ENCODE measurements around the gene GALNTL6. TPM values are rescaled to one million over a fixed set of nuclear protein-coding genes. Genes with fewer than 3 reads are reported as not detected.

Gene GALNTL6
- total and polyA plus RNA-seq, 2 experiments from 2014 or later: 0.38 to 0.40 TPM

DNA sequence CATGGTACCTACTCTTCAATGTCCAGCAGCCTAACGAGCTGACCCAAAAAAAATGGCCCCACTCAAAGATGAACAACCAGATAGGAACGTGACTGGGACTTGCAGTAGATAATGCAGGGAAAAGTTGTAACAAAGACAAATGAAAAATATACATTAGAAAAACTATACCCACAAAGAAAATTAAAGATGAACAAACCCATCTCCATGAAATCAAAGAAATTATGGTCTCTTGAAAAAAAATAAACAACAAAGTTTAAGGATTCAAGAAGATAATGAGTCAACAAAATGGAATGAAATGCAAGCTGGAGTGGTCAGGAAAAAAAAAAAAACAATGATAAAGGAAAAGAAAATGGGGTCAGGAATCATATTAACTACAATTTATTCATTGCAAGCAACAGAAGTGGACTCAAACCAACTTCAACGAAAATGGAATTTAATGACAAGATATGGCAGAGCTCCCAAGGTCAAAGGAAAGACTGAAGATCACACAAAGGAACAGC, 1045.6 kb downstream of the GALNTL6 start:
- no peaks in the 10 kb centered on the region for H3K4me1 ChIP-seq (ENCODE audit: insufficient read depth)
- Mint-ChIP-seq H3K27me3 (ENCODE audit: insufficient read depth, low read depth, poor library complexity) (no peaks in the 10 kb centered on the region), H3K4me1 (no peaks in the 10 kb centered on the region), H3K27ac (no peak overlapping the region), H3K9me3 (peaks cover 21% of the 10 kb centered on the region), H3K4me3 (no peak overlapping the region), H3K36me3 (ENCODE audit: low read depth) (peaks cover 8% of the 10 kb centered on the region)
- H4K20me1 ChIP-seq (replicated peaks; ENCODE audit: insufficient read depth): no peaks in the 10 kb centered on the region
- H3K27me3 ChIP-seq (ENCODE audit: insufficient read depth): no peaks in the 10 kb centered on the region
- no peak overlapping the region for H3K27ac ChIP-seq (ENCODE audit: low read depth)
- H3K9me2 ChIP-seq (ENCODE audit: insufficient read depth): 0 out of 2 replicates have a peak, but pooled peaks cover 4% of the 10 kb centered on the region
- no peak overlapping the region for H3K4me3 ChIP-seq
- TF ChIP-seq, protein P1, sequence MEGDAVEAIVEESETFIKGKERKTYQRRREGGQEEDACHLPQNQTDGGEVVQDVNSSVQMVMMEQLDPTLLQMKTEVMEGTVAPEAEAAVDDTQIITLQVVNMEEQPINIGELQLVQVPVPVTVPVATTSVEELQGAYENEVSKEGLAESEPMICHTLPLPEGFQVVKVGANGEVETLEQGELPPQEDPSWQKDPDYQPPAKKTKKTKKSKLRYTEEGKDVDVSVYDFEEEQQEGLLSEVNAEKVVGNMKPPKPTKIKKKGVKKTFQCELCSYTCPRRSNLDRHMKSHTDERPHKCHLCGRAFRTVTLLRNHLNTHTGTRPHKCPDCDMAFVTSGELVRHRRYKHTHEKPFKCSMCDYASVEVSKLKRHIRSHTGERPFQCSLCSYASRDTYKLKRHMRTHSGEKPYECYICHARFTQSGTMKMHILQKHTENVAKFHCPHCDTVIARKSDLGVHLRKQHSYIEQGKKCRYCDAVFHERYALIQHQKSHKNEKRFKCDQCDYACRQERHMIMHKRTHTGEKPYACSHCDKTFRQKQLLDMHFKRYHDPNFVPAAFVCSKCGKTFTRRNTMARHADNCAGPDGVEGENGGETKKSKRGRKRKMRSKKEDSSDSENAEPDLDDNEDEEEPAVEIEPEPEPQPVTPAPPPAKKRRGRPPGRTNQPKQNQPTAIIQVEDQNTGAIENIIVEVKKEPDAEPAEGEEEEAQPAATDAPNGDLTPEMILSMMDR (conservative IDR thresholded peaks at IDR 0.05; ENCODE audit: low read depth in 2 of 2): no peak
- TF ChIP-seq POLR2AphosphoS5 (IDR thresholded peaks at IDR 0.05; ENCODE audit: low read depth): no peak
- no peak for TF ChIP-seq ZNF114 (CRISPR knock-in tag; IDR thresholded peaks at IDR 0.05)
- TF ChIP-seq, protein P2, sequence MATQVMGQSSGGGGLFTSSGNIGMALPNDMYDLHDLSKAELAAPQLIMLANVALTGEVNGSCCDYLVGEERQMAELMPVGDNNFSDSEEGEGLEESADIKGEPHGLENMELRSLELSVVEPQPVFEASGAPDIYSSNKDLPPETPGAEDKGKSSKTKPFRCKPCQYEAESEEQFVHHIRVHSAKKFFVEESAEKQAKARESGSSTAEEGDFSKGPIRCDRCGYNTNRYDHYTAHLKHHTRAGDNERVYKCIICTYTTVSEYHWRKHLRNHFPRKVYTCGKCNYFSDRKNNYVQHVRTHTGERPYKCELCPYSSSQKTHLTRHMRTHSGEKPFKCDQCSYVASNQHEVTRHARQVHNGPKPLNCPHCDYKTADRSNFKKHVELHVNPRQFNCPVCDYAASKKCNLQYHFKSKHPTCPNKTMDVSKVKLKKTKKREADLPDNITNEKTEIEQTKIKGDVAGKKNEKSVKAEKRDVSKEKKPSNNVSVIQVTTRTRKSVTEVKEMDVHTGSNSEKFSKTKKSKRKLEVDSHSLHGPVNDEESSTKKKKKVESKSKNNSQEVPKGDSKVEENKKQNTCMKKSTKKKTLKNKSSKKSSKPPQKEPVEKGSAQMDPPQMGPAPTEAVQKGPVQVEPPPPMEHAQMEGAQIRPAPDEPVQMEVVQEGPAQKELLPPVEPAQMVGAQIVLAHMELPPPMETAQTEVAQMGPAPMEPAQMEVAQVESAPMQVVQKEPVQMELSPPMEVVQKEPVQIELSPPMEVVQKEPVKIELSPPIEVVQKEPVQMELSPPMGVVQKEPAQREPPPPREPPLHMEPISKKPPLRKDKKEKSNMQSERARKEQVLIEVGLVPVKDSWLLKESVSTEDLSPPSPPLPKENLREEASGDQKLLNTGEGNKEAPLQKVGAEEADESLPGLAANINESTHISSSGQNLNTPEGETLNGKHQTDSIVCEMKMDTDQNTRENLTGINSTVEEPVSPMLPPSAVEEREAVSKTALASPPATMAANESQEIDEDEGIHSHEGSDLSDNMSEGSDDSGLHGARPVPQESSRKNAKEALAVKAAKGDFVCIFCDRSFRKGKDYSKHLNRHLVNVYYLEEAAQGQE (IDR thresholded peaks at IDR 0.05; ENCODE audit: unreplicated experiment): no peak
- no peak for TF ChIP-seq NANOG (IDR thresholded peaks at IDR 0.05; ENCODE audit: borderline replicate concordance)
- no peak for TF ChIP-seq CREB1 (CRISPR knock-in tag; IDR thresholded peaks at IDR 0.05; ENCODE audit: low read depth)
- TF ChIP-seq, protein P3, sequence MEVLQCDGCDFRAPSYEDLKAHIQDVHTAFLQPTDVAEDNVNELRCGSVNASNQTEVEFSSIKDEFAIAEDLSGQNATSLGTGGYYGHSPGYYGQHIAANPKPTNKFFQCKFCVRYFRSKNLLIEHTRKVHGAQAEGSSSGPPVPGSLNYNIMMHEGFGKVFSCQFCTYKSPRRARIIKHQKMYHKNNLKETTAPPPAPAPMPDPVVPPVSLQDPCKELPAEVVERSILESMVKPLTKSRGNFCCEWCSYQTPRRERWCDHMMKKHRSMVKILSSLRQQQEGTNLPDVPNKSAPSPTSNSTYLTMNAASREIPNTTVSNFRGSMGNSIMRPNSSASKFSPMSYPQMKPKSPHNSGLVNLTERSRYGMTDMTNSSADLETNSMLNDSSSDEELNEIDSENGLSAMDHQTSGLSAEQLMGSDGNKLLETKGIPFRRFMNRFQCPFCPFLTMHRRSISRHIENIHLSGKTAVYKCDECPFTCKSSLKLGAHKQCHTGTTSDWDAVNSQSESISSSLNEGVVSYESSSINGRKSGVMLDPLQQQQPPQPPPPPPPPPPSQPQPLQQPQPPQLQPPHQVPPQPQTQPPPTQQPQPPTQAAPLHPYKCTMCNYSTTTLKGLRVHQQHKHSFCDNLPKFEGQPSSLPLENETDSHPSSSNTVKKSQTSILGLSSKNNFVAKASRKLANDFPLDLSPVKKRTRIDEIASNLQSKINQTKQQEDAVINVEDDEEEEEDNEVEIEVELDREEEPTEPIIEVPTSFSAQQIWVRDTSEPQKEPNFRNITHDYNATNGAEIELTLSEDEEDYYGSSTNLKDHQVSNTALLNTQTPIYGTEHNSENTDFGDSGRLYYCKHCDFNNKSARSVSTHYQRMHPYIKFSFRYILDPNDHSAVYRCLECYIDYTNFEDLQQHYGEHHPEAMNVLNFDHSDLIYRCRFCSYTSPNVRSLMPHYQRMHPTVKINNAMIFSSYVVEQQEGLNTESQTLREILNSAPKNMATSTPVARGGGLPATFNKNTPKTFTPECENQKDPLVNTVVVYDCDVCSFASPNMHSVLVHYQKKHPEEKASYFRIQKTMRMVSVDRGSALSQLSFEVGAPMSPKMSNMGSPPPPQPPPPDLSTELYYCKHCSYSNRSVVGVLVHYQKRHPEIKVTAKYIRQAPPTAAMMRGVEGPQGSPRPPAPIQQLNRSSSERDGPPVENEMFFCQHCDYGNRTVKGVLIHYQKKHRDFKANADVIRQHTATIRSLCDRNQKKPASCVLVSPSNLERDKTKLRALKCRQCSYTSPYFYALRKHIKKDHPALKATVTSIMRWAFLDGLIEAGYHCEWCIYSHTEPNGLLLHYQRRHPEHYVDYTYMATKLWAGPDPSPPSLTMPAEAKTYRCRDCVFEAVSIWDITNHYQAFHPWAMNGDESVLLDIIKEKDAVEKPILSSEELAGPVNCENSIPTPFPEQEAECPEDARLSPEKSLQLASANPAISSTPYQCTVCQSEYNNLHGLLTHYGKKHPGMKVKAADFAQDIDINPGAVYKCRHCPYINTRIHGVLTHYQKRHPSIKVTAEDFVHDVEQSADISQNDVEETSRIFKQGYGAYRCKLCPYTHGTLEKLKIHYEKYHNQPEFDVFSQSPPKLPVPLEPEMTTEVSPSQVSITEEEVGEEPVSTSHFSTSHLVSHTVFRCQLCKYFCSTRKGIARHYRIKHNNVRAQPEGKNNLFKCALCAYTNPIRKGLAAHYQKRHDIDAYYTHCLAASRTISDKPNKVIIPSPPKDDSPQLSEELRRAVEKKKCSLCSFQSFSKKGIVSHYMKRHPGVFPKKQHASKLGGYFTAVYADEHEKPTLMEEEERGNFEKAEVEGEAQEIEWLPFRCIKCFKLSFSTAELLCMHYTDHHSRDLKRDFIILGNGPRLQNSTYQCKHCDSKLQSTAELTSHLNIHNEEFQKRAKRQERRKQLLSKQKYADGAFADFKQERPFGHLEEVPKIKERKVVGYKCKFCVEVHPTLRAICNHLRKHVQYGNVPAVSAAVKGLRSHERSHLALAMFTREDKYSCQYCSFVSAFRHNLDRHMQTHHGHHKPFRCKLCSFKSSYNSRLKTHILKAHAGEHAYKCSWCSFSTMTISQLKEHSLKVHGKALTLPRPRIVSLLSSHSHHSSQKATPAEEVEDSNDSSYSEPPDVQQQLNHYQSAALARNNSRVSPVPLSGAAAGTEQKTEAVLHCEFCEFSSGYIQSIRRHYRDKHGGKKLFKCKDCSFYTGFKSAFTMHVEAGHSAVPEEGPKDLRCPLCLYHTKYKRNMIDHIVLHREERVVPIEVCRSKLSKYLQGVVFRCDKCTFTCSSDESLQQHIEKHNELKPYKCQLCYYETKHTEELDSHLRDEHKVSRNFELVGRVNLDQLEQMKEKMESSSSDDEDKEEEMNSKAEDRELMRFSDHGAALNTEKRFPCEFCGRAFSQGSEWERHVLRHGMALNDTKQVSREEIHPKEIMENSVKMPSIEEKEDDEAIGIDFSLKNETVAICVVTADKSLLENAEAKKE (CRISPR knock-in tag; IDR thresholded peaks at IDR 0.05): no peak
- TF ChIP-seq EZH2 (IDR thresholded peaks at IDR 0.05; ENCODE audit: low read depth, unreplicated experiment): no peak
- TF ChIP-seq JUNB (IDR thresholded peaks at IDR 0.05; ENCODE audit: unreplicated experiment): no peak
- TF ChIP-seq, protein P4, sequence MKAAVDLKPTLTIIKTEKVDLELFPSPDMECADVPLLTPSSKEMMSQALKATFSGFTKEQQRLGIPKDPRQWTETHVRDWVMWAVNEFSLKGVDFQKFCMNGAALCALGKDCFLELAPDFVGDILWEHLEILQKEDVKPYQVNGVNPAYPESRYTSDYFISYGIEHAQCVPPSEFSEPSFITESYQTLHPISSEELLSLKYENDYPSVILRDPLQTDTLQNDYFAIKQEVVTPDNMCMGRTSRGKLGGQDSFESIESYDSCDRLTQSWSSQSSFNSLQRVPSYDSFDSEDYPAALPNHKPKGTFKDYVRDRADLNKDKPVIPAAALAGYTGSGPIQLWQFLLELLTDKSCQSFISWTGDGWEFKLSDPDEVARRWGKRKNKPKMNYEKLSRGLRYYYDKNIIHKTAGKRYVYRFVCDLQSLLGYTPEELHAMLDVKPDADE (IDR thresholded peaks at IDR 0.05): no peak
- no peak for TF ChIP-seq STAT1 (IDR thresholded peaks at IDR 0.05; ENCODE audit: unreplicated experiment)
- TF ChIP-seq ZNF331 (CRISPR knock-in tag; IDR thresholded peaks at IDR 0.05; ENCODE audit: low read depth): no peak
- no peak for TF ChIP-seq EZH2phosphoT487 (IDR thresholded peaks at IDR 0.05; ENCODE audit: unreplicated experiment)
- H2AFZ ChIP-seq: no peak overlapping the region
- no peak for ATAC-seq
- H3K4me2 ChIP-seq: no peak overlapping the region
- no peak for DNase-seq (ENCODE audit: low spot score)
- H3K36me3 ChIP-seq (ENCODE audit: insufficient read depth): no peaks in the 10 kb centered on the region
- H3K79me2 ChIP-seq (replicated peaks; ENCODE audit: insufficient read depth): no peaks in the 10 kb centered on the region
- no peaks in the 10 kb centered on the region for H3F3A ChIP-seq (replicated peaks; ENCODE audit: low read depth)
